GM23248 (cell line): ENCODE data around the gene COA8. TPM values are rescaled to one million over a fixed set of nuclear protein-coding genes. Genes with fewer than 3 reads are reported as not detected.

Source experiments
- DNase-seq: peaks from one replicate; pipeline ENCODE4 v3.0.0-alpha.2; 2015
- H2AFZ ChIP-seq: fragments of 200-600 bp; sonication (generic); 2 replicates; pipeline ENCODE4 v1.6.1; 2016; ENCODE audit warnings: antibody characterized with exemption
- H3F3A ChIP-seq: fragments of 200-600 bp; sonication (generic); 2 replicates; pipeline ENCODE4 v1.6.1; 2016; ENCODE audit warnings: mild to moderate bottlenecking, antibody characterized with exemption, mixed run types; ENCODE audit not compliant: insufficient read depth
- H3K27ac ChIP-seq: fragments of 200-600 bp; sonication (generic); 2 replicates; pipeline ENCODE4 v1.5.1; 2016; ENCODE audit warnings: mild to moderate bottlenecking
- H3K27me3 ChIP-seq: fragments of 200-600 bp; sonication (generic); replicated peaks from 2 replicates; pipeline ENCODE4 v1.6.1; 2016; ENCODE audit warnings: mild to moderate bottlenecking; ENCODE audit not compliant: insufficient read depth
- H3K36me3 ChIP-seq: fragments of 200-600 bp; sonication (generic); 2 replicates; pipeline ENCODE4 v1.6.1; 2016; ENCODE audit warnings: low read depth, mild to moderate bottlenecking
- H3K4me1 ChIP-seq: fragments of 200-600 bp; sonication (generic); 2 replicates; pipeline ENCODE4 v1.6.1; 2016; ENCODE audit warnings: mild to moderate bottlenecking; ENCODE audit not compliant: insufficient read depth
- H3K4me2 ChIP-seq: fragments of 200-600 bp; sonication (generic); one replicate; pipeline ENCODE4 v1.6.1; 2016; ENCODE audit warnings: mild to moderate bottlenecking; ENCODE audit not compliant: unreplicated experiment
- H3K4me3 ChIP-seq: fragments of 200-600 bp; sonication (generic); 2 replicates; pipeline ENCODE4 v1.5.1; 2016; ENCODE audit warnings: mild to moderate bottlenecking
- H3K79me2 ChIP-seq: fragments of 200-600 bp; sonication (generic); 2 replicates; pipeline ENCODE4 v1.6.1; 2016; ENCODE audit warnings: mild to moderate bottlenecking; ENCODE audit not compliant: insufficient read depth
- H3K9ac ChIP-seq: fragments of 200-600 bp; sonication (generic); 2 replicates; pipeline ENCODE4 v1.6.1; 2016; ENCODE audit warnings: mild to moderate bottlenecking
- H3K9me2 ChIP-seq: fragments of 200-600 bp; sonication (generic); 2 replicates; pipeline ENCODE4 v1.6.1; 2016; ENCODE audit warnings: mixed run types, mild to moderate bottlenecking, moderate library complexity; ENCODE audit not compliant: insufficient read depth
- H3K9me3 ChIP-seq: fragments of 200-600 bp; sonication (generic); one replicate; pipeline ENCODE4 v1.6.1; 2017; ENCODE audit warnings: low read depth
- H4K20me1 ChIP-seq: fragments of 200-600 bp; sonication (generic); 2 replicates; pipeline ENCODE4 v1.6.0; 2016; ENCODE audit not compliant: insufficient read depth
- EZH2 ChIP-seq: fragments of 200-600 bp; sonication (generic); IDR thresholded peaks from 2 replicates; pipeline ENCODE4 v1.6.1; 2018; ENCODE audit warnings: antibody characterized with exemption, mild to moderate bottlenecking; ENCODE audit not compliant: insufficient read depth, poor library complexity, severe bottlenecking
- EZH2phosphoT487 ChIP-seq: fragments of 200-600 bp; sonication (generic); IDR thresholded peaks from 2 replicates; pipeline ENCODE4 v1.6.1; 2018; ENCODE audit warnings: antibody characterized with exemption, moderate library complexity, mild to moderate bottlenecking, low read depth; ENCODE audit not compliant: insufficient read depth
- WGBS, 2 experiments: methylation state at CpG; one replicate each; pipeline ENCODE4 v1.1.6; 2015 to 2017; ENCODE audit warnings: low lambda C conversion rate in 2 of 2, low coverage in 1 of 2; ENCODE audit errors: missing lambda C conversion rate in 2 of 2; 5-methylcytosine and 5-hydroxymethylcytosine counted together
- in situ Hi-C: fragments of 300-500 bp; cut with MboI; formaldehyde crosslinking; loops from 2 replicates; pipeline ENCODE4 v1.15.0; 2020
- polyA plus RNA-seq: library from polyadenylated mRNA; unstranded; fragments of >200 nt; fragmentation: Nextera tagmentation; extraction: Ambion mirVana; gene quantifications from 2 replicates; pipeline ENCODE4 v1.2.1, GENCODE V29; 2016
- total RNA-seq: library from RNA; depleted of rRNA; stranded (reverse); fragments of >200 nt; shearing (Covaris generic); gene quantifications from 2 replicates; pipeline ENCODE4 v1.2.3, GENCODE V29; 2014

The COA8 gene
- total and polyA plus RNA-seq, 2 experiments from 2014 or later, result 28.9 to 96.3 TPM

DNA sequence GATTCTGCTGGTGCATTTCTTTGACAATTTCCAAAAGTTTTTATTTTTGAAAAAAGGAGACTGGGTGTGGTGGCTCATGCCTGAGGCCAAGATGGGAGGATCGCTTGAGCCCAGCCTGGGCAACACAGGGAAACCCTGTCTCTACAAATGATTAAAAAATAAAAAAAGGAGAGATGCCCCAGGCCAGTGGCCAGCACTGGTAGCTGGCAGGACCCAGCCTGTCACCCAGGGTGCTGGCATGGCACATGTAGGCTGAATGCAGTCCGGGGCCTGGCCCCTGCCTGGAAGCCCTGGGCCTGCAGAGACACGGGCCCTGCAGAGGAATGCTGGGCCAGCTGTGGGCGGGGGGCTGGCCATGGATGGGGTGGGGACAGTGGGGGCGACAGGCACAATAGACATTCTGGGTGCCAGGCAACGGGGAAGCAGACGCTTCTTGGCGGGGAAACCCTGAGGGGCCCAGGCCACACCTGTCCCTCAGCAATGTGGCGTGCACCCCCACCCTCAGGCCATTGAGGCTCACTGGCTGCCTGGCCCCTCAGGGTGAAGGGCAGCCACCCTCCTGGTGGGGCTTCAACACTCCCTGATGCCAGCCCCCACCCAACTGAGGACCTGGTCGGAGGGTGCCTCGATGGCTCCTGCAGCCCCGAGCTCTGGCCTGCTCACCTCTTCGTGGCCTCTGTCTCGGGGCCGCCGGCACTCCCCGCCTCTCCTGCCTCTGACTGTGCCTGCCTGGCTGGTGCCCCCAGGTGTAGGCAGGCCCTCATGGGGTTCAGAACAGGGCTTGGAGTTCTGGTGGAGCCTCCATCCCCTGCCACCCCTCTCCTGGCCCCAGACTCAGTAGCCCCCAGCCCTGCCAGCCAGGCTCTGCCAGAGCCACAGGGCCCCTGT is 21.7 kb upstream of the COA8 start:
- H3K4me1 ChIP-seq, result peaks cover 32% of the 10 kb centered on the region

DNA sequence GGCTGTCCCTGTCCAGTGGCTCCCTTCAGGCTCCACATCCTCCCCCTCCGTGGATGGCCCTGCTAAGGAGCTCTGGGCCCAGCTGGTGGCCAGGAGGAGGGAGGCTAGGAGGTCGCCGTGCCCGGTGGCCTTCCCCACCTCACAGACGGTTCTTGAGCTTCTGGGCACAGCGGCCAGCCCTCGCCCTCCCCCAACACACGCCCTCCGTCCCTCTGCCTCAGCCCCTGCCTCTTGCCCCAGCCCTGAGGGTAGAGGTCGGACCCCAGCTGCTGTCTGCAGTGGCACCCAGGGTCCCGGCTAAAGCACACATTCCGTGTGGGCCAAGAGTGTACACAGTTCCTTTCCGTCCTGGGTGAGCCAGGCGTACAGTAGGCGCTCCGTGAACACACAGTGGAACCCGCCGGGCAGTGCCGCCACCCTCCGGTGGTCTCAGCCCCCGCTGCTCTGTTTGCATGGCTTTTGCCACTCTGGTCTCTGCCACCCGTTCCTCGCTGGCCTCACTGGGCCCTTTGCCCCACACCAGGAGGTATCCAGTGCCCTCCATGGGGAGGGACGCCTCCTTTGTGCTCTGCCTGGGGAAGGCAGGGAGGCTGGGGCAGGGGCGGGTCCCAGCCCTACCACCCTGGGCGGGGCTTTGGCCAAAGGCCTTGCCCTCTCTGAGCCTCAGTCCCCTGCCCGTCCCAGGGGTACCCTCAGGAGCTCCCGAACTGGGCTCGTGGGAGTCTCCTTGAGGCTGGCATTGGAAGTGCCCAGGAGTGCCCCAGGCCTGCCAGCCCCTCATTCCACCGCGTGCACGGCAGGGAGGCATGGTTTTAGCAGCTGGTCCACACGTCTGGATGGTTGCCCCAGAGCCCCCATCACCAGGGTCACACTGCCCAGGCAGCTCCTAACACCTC is 20.8 kb upstream of the COA8 start:
- Histone ChIP-seq H3K9me2 (no peaks in the 10 kb centered on the region), H4K20me1 (no peaks in the 10 kb centered on the region), H2AFZ (no peak overlapping the region), H3K27me3 (no peaks in the 10 kb centered on the region), H3K79me2 (no peaks in the 10 kb centered on the region), H3K36me3 (no peaks in the 10 kb centered on the region), H3K9me3 (no peaks in the 10 kb centered on the region), H3K27ac (peak overlapping the region; percentile 91), H3K4me2 (peak overlapping the region; percentile 10), H3K4me3 (no peak overlapping the region), H3K4me1 (peaks cover 32% of the 10 kb centered on the region), H3K9ac (peak overlapping the region; percentile 79; the same call in 1 of the 2 replicates), H3F3A (peaks cover 6% of the 10 kb centered on the region)
- no peak for TF ChIP-seq EZH2
- no peak for TF ChIP-seq EZH2phosphoT487
- in situ Hi-C loops, result no loop called here
- WGBS, 2 experiments, result 59 to 62% methylated on average over 23 to 32 of the region's 33 CpGs
- no peak for DNase-seq

More for the DNA sequence above, 21.7 kb upstream of the COA8 start:
- Histone ChIP-seq H4K20me1 (no peaks in the 10 kb centered on the region), H3K9me2 (no peaks in the 10 kb centered on the region), H3K79me2 (no peaks in the 10 kb centered on the region), H3K27me3 (no peaks in the 10 kb centered on the region), H3K36me3 (no peaks in the 10 kb centered on the region), H3K4me3 (peak overlapping the region; percentile 58), H3K4me2 (peak overlapping the region; percentile 88), H3K9ac (peak overlapping the region; percentile 79), H2AFZ (peak overlapping the region; percentile 66), H3F3A (peaks cover 6% of the 10 kb centered on the region), H3K27ac (peak overlapping the region; percentile 91), H3K9me3 (no peaks in the 10 kb centered on the region)
- 42 to 54% methylated on average over 12 to 17 of the region's 17 CpGs for WGBS, 2 experiments
- DNase-seq, result no peak
- TF ChIP-seq EZH2phosphoT487 (no peak), EZH2 (no peak)
- in situ Hi-C loops, result no loop called here

DNA sequence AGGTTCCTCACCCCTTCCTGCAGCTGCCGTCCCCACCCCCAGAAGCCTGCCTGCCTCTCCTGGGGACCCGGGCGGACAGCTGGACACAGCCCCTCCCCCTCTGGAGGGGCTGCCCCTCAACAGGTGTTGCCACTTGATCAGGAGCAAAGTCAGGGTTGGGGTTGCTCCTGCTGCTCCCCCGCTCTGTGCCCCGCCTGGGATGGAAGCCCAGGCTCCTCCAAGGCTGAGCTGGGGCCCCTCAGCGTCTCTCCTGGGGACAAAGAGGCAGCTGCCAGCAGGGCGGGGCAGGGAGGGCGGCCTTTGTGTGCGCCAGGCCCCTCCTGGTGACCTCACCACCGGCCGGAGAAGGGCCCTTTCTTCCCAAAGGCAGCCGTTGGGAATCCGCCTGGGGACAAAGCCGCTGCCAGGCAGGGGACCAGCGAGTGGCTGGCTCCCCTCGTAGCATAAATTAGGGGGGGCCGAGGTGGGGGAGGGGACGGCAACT is 20.1 kb upstream of the COA8 start:
- no peak overlapping the region for H3K4me3 ChIP-seq
- H3K36me3 ChIP-seq, result no peaks in the 10 kb centered on the region
- no peaks in the 10 kb centered on the region for H3K27me3 ChIP-seq
- H3K79me2 ChIP-seq, result no peaks in the 10 kb centered on the region
- H3K27ac ChIP-seq, result no peak overlapping the region
- no peak overlapping the region for H2AFZ ChIP-seq
- H4K20me1 ChIP-seq, result no peaks in the 10 kb centered on the region
- no peaks in the 10 kb centered on the region for H3K9me2 ChIP-seq
- H3K4me2 ChIP-seq, result peak overlapping the region; percentile 10
- in situ Hi-C loops, result no loop called here
- WGBS, 2 experiments, result 12 to 18% methylated on average over 16 to 18 of the region's 18 CpGs
- no peak overlapping the region for H3K9ac ChIP-seq
- peaks cover 32% of the 10 kb centered on the region for H3K4me1 ChIP-seq
- TF ChIP-seq EZH2, result no peak
- TF ChIP-seq EZH2phosphoT487, result no peak
- peak; percentile 67 for DNase-seq
- peaks cover 6% of the 10 kb centered on the region for H3F3A ChIP-seq
- no peaks in the 10 kb centered on the region for H3K9me3 ChIP-seq

DNA sequence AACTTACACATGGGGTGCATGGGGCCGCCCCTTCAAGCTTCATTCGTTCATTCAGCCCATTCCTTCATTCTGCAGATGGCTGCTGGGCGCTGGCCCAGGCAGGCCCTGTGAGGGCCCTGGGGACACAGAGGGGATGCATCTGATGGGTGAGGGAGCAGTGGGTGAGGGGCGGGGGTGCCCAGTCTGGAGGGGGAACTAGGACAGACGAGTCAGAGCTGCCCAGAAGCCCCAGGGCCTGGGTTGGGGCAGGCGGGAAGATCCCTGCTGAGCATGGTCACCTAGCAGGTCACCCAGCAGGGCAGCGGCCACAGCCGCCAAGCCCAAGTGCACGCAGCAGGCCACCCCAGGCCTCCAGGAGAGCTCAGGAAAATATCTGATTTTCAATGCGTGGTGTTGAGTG is 19.6 kb upstream of the COA8 start:
- peaks cover 32% of the 10 kb centered on the region for H3K4me1 ChIP-seq
- no peaks in the 10 kb centered on the region for H4K20me1 ChIP-seq
- no peaks in the 10 kb centered on the region for H3K79me2 ChIP-seq
- H3F3A ChIP-seq, result peaks cover 6% of the 10 kb centered on the region
- no peaks in the 10 kb centered on the region for H3K9me3 ChIP-seq
- no peaks in the 10 kb centered on the region for H3K27me3 ChIP-seq
- TF ChIP-seq EZH2phosphoT487 (no peak), EZH2 (no peak)
- no peaks in the 10 kb centered on the region for H3K9me2 ChIP-seq
- no peak overlapping the region for H3K27ac ChIP-seq
- in situ Hi-C loops, result no loop called here
- no peak overlapping the region for H3K4me3 ChIP-seq
- peak overlapping the region; percentile 10 for H3K4me2 ChIP-seq
- no peak overlapping the region for H3K9ac ChIP-seq
- H3K36me3 ChIP-seq, result no peaks in the 10 kb centered on the region
- no peak overlapping the region for H2AFZ ChIP-seq
- 73 to 77% methylated on average over 7 to 10 of the region's 10 CpGs for WGBS, 2 experiments
- no peak for DNase-seq
